ENCODE data around the gene ZNF766. TPM values are rescaled to one million over a fixed set of nuclear protein-coding genes. Genes with fewer than 3 reads are reported as not detected.

Gene ZNF766
- total and polyA plus RNA-seq, 9 of the 15 experiments (the other 6 are each of a cell fraction or from before 2014, with no cell fraction given) = 6.7 to 23.0 (median 11.2) TPM

DNA sequence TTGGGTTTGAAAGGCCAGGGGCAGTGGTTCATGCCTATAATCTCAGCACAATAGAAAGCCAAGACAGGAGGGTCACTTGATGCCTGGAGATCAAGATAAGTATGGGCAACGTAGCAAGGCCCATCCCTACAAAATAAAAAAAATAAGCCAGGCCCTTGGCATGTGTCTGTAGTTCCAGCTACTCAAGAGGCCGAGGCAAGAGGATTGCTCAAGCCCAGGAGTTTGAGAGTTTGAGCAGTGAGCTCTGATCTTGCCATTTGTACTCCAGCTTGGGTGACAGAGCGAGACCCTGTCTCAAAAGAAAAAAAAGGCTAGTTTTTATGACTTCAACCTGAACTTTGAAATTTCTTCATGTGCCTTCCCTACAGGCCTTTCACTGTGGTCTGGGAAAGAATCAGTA lies 22.4 kb downstream of the ZNF766 start:
- BruUV-seq (replicated peaks) = no TSS peak
- 70% methylated on average over 3 of the region's 3 CpGs for WGBS (ENCODE audit: insufficient coverage, low coverage, missing lambda C conversion rate)
- TF ChIP-seq CBFA2T2 (conservative IDR thresholded peaks at IDR 0.05) (no peak), ZNF280A (IDR thresholded peaks at IDR 0.05; ENCODE audit: low read depth, partially characterized antibody) (no peak), PRDM10 (IDR thresholded peaks at IDR 0.05; ENCODE audit: partially characterized antibody) (peak; percentile 76), PPARD (CRISPR knock-in tag; IDR thresholded peaks at IDR 0.05) (no peak), ZNF174 (CRISPR knock-in tag; IDR thresholded peaks at IDR 0.05) (no peak), E2F8 (IDR thresholded peaks at IDR 0.05; ENCODE audit: low read depth, partially characterized antibody) (no peak), PATZ1 (CRISPR knock-in tag; IDR thresholded peaks at IDR 0.05; ENCODE audit: borderline replicate concordance) (no peak), EP400 (IDR thresholded peaks at IDR 0.05) (no peak), ZBTB8A (IDR thresholded peaks at IDR 0.05; ENCODE audit: partially characterized antibody) (no peak), EZH2 (IDR thresholded peaks at IDR 0.05; ENCODE audit: borderline replicate concordance, low read depth, low read length) (no peak)
- TF ChIP-seq, protein P1, sequence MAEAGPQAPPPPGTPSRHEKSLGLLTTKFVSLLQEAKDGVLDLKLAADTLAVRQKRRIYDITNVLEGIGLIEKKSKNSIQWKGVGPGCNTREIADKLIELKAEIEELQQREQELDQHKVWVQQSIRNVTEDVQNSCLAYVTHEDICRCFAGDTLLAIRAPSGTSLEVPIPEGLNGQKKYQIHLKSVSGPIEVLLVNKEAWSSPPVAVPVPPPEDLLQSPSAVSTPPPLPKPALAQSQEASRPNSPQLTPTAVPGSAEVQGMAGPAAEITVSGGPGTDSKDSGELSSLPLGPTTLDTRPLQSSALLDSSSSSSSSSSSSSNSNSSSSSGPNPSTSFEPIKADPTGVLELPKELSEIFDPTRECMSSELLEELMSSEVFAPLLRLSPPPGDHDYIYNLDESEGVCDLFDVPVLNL (CRISPR knock-in tag; IDR thresholded peaks at IDR 0.05; ENCODE audit: low read depth) = no peak

More for the DNA sequence above, 22.4 kb downstream of the ZNF766 start:
- in situ Hi-C loops (cut with MboI) = no loop called here
- no peak overlapping the region for H2AFZ ChIP-seq (ENCODE audit: low read depth, low read length)
- FAIRE-seq = no peak
- CTCF ChIA-PET (ENCODE audit: low intra/inter-chr PET ratio) = no interaction called here
- H3K4me3 ChIP-seq = no peak overlapping the region
- H3K9me1 ChIP-seq (ENCODE audit: control insufficient read depth, insufficient read depth, low read length) = no peaks in the 10 kb centered on the region
- H3K4me1 ChIP-seq (replicated peaks in 1 of 2; ENCODE audit: control insufficient read depth in 2 of 2, insufficient read depth in 2 of 2, low read length in 2 of 2) = peaks cover 0 to 3% of the 10 kb centered on the region in 2 experiments; a peak in 1 of 5 replicates
- H3K79me2 ChIP-seq (ENCODE audit: control insufficient read depth, insufficient read depth, low read length) = no peaks in the 10 kb centered on the region
- no peak overlapping the region for H3K9ac ChIP-seq (ENCODE audit: insufficient read depth in 1 of 2, low read depth in 2 of 2, low read length in 2 of 2)
- no peak overlapping the region for H3K27ac ChIP-seq (ENCODE audit: extremely low read depth, low read depth, low read length)
- DNase-seq (ENCODE audit: extremely low read depth in 1 of 4, low spot score in 3 of 4) = no peak
- H4K20me1 ChIP-seq (replicated peaks; ENCODE audit: control insufficient read depth, insufficient read depth, low read length) = no peaks in the 10 kb centered on the region
- no peak for ATAC-seq
- H3K36me3 ChIP-seq (ENCODE audit: control insufficient read depth, insufficient read depth, low read length) = peaks cover 27% of the 10 kb centered on the region
- peaks cover 15% of the 10 kb centered on the region for H3K9me3 ChIP-seq (replicated peaks; ENCODE audit: control insufficient read depth, insufficient read depth, low read depth, low read length)
- intact Hi-C loops (cut with micrococcal nuclease) = no loop called here
- H3K4me2 ChIP-seq (ENCODE audit: insufficient read depth, low read length) = no peak overlapping the region
- H3K27me3 ChIP-seq (ENCODE audit: control insufficient read depth in 2 of 2, insufficient read depth in 2 of 2, low read length in 2 of 2) = no peaks in the 10 kb centered on the region
- POLR2A ChIA-PET = no interaction called here
